ENCODE results near the gene TRAPPC8.

Gene TRAPPC8

DNA sequence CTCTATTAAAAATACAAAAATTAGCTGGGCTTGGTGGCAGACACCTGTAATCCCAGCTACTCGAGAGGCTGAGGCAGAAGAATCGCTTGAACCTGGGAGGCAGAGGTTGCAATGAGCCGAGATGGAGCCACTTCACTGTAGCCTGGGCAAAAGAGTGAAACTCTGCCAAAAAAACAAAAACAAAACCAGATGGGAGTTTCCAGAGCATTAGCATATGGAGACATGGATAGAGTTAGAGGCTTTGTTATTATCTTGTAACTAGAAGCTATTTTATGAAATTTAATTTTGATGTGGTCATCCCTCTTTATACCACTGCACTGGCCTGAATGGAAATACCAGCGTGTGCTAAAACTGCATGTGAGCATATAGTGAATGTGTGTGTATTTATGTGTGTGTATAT lies 58.9 kb downstream of the TRAPPC8 start:
- Histone ChIP-seq H3K4me3 (replicated peaks; ENCODE audit: low read depth, low read length) (no peak overlapping the region), H3K36me3 (ENCODE audit: control insufficient read depth, insufficient read depth, low read length) (peaks cover 4% of the 10 kb centered on the region), H3K27me3 (replicated peaks; ENCODE audit: control insufficient read depth, insufficient read depth, low read length) (no peaks in the 10 kb centered on the region)
- no peak for DNase-seq (ENCODE audit: extremely low read depth, insufficient read length)
- TF ChIP-seq, protein P1, sequence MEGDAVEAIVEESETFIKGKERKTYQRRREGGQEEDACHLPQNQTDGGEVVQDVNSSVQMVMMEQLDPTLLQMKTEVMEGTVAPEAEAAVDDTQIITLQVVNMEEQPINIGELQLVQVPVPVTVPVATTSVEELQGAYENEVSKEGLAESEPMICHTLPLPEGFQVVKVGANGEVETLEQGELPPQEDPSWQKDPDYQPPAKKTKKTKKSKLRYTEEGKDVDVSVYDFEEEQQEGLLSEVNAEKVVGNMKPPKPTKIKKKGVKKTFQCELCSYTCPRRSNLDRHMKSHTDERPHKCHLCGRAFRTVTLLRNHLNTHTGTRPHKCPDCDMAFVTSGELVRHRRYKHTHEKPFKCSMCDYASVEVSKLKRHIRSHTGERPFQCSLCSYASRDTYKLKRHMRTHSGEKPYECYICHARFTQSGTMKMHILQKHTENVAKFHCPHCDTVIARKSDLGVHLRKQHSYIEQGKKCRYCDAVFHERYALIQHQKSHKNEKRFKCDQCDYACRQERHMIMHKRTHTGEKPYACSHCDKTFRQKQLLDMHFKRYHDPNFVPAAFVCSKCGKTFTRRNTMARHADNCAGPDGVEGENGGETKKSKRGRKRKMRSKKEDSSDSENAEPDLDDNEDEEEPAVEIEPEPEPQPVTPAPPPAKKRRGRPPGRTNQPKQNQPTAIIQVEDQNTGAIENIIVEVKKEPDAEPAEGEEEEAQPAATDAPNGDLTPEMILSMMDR (IDR thresholded peaks at IDR 0.05; ENCODE audit: insufficient read depth, low read length, poor library complexity, severe bottlenecking) = no peak

DNA sequence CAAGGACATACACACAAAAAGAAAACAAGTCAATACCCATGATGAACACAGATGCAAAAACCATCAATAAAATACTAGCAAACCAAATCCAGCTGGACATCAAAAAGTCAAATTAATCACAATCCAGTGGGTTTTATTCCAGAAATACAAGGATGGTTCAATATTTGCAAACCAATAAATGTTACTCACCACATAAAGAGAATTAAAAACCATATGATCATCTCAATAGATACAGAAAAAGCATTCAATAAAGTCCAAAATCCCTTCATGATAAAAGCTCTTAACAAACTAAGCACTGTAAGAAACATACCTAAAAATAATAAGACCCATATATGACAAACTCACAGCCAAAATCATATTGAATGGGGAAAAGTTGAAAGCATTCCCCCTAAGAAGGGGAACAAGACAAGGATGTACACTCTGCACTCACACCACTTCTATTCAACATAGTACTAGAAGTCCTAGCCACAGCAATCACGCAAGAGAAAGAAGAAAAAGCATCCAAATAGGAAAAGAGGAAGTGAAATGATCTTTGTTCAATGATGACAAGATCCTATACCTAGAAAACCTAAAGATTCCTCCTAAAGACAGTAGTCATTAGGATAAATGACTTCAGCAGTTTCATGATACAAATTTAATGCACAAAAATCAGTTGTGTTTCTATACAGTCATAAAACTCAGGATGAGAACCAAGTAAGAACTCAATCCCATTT lies 62.6 kb downstream of the TRAPPC8 start:
- TF ChIP-seq, protein P1 (IDR thresholded peaks at IDR 0.05; ENCODE audit: insufficient read depth, low read length, poor library complexity, severe bottlenecking) = no peak
- H3K36me3 ChIP-seq (ENCODE audit: control insufficient read depth, insufficient read depth, low read length) = peaks cover 11% of the 10 kb centered on the region
- DNase-seq (ENCODE audit: extremely low read depth, insufficient read length) = no peak
- no peaks in the 10 kb centered on the region for H3K27me3 ChIP-seq (replicated peaks; ENCODE audit: control insufficient read depth, insufficient read depth, low read length)
- H3K4me3 ChIP-seq (replicated peaks; ENCODE audit: low read depth, low read length) = no peak overlapping the region

DNA sequence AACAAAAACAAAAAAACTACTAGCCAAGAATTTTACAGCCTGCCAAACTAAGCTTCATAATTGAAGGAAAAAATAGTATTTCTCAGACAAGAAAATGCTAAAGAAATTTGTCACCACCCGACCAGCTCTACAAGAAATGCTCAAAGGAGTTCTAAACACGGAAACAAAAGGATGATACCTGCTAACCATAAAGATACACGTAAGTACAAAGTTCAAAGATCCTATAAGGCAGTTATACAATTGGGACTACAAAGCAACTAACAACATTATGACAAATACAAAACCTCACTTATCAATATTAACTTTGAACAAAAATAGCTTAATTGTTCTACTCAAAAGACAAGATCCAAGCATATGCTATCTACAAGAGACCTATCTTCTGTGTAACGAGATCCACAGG lies 64.6 kb downstream of the TRAPPC8 start:
- no peak overlapping the region for H3K4me3 ChIP-seq (replicated peaks; ENCODE audit: low read depth, low read length)
- no peak for DNase-seq (ENCODE audit: extremely low read depth, insufficient read length)
- peaks cover 9% of the 10 kb centered on the region for H3K36me3 ChIP-seq (ENCODE audit: control insufficient read depth, insufficient read depth, low read length)
- no peaks in the 10 kb centered on the region for H3K27me3 ChIP-seq (replicated peaks; ENCODE audit: control insufficient read depth, insufficient read depth, low read length)
- TF ChIP-seq, protein P1 (IDR thresholded peaks at IDR 0.05; ENCODE audit: insufficient read depth, low read length, poor library complexity, severe bottlenecking) = no peak

DNA sequence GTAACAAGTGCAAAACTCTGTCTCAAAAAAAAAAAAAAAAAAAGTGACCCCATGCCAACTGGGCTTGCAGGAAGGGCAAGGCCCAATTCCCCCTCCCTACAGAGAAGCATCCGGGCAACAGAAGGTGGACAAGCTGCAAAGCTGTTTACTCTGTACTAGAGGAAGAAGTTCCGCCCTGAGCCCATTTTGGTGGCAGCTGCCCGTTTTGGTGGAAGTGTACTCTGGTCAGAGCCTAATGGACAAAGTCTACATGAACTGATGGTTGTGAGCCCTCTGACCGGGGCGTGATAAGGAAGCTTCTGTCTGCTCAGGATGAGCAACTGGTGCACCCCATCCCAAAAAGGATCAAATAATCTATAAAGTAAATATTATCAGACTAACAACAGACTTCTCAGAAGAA lies 65.0 kb downstream of the TRAPPC8 start:
- H3K36me3 ChIP-seq (ENCODE audit: control insufficient read depth, insufficient read depth, low read length) = peaks cover 9% of the 10 kb centered on the region
- no peak for DNase-seq (ENCODE audit: extremely low read depth, insufficient read length)
- TF ChIP-seq, protein P1 (IDR thresholded peaks at IDR 0.05; ENCODE audit: insufficient read depth, low read length, poor library complexity, severe bottlenecking) = no peak
- no peaks in the 10 kb centered on the region for H3K27me3 ChIP-seq (replicated peaks; ENCODE audit: control insufficient read depth, insufficient read depth, low read length)
- no peak overlapping the region for H3K4me3 ChIP-seq (replicated peaks; ENCODE audit: low read depth, low read length)

DNA sequence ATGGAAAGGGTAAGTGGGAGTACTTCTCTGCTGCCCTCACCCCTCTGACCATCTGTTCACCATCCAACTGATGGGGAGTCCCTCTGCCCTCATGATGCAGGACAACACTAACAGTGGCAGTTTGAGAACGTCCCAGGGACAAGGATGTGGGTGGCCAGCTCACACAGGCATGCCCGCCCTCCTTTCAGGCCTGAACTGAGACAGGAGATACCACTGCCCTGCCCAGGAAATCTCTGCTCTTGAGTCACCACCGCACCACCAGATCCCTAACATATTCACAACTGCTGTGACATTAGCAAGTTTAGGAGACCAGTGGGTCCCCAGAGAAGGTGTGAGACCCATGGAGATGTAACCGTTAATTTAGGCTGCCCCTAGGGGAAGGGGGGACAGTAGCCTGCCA lies 66.2 kb downstream of the TRAPPC8 start:
- DNase-seq (ENCODE audit: extremely low read depth, insufficient read length) = no peak
- Histone ChIP-seq H3K27me3 (replicated peaks; ENCODE audit: control insufficient read depth, insufficient read depth, low read length) (no peaks in the 10 kb centered on the region), H3K36me3 (ENCODE audit: control insufficient read depth, insufficient read depth, low read length) (peaks cover 9% of the 10 kb centered on the region), H3K4me3 (replicated peaks; ENCODE audit: low read depth, low read length) (no peak overlapping the region)
- TF ChIP-seq, protein P1 (IDR thresholded peaks at IDR 0.05; ENCODE audit: insufficient read depth, low read length, poor library complexity, severe bottlenecking) = no peak

DNA sequence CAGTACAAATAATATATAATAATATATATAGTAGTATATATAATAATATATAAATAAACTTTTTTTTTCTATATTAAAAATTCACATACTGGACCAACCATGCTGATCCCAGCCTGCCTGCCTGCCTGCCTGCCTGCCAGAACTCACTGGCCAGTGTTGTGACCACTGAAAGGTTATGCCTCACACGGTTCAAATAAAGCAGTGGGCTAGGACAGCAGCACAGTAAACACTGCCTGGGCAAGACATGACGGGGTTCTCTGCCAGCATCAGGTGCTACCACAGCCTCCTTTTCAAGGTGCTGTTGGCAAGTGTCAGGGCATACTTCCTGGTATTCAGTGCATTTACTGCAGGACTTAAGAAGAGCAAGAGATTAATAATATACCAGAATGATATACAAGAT lies 67.6 kb downstream of the TRAPPC8 start:
- H3K36me3 ChIP-seq (ENCODE audit: control insufficient read depth, insufficient read depth, low read length) = peaks cover 9% of the 10 kb centered on the region

More for the DNA sequence above, 67.6 kb downstream of the TRAPPC8 start:
- no peaks in the 10 kb centered on the region for H3K27me3 ChIP-seq (replicated peaks; ENCODE audit: control insufficient read depth, insufficient read depth, low read length)
- TF ChIP-seq, protein P1 (IDR thresholded peaks at IDR 0.05; ENCODE audit: insufficient read depth, low read length, poor library complexity, severe bottlenecking) = no peak
- no peak overlapping the region for H3K4me3 ChIP-seq (replicated peaks; ENCODE audit: low read depth, low read length)
- DNase-seq (ENCODE audit: extremely low read depth, insufficient read length) = no peak
